PC-3 (cell line): ENCODE results near the gene REEP1.

Source experiments
- EZH2 ChIP-seq: fragments of 300-600 bp; sonication (generic); IDR thresholded peaks from one replicate; pipeline ENCODE4 v1.6.1; 2017; ENCODE audit warnings: antibody characterized with exemption, mild to moderate bottlenecking, low read length; ENCODE audit not compliant: unreplicated experiment
- EZH2phosphoT487 ChIP-seq: fragments of 300-600 bp; sonication (generic); IDR thresholded peaks from 2 replicates; pipeline ENCODE4 v1.6.1; 2018; ENCODE audit warnings: mild to moderate bottlenecking, antibody characterized with exemption, low read length, borderline replicate concordance
- TF ChIP-seq, protein P1 (sequence below): fragments of 300-600 bp; sonication (generic); conservative IDR thresholded peaks from 2 replicates; pipeline ENCODE4 v1.5.1; 2017; ENCODE audit warnings: antibody characterized with exemption, low read depth, mild to moderate bottlenecking, low read length

DNA sequence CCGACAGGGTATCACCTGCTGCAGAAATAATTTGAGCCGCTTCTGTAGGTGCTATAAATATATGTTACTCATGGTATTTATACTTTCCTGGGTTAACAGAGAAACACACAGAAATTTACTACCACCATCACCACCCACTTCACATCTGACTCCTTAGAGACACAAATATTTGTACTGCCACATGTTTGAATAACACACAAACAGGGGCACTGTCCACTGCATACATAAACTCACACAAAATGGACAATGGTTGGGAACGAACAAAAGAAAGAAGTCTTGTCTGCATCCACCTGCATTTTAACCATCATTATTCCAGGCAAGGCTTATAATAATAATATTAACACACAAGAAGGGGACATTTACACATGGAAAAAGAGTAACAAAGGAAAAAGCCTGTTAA, 166.1 kb downstream of the REEP1 start:
- TF ChIP-seq, protein P1, sequence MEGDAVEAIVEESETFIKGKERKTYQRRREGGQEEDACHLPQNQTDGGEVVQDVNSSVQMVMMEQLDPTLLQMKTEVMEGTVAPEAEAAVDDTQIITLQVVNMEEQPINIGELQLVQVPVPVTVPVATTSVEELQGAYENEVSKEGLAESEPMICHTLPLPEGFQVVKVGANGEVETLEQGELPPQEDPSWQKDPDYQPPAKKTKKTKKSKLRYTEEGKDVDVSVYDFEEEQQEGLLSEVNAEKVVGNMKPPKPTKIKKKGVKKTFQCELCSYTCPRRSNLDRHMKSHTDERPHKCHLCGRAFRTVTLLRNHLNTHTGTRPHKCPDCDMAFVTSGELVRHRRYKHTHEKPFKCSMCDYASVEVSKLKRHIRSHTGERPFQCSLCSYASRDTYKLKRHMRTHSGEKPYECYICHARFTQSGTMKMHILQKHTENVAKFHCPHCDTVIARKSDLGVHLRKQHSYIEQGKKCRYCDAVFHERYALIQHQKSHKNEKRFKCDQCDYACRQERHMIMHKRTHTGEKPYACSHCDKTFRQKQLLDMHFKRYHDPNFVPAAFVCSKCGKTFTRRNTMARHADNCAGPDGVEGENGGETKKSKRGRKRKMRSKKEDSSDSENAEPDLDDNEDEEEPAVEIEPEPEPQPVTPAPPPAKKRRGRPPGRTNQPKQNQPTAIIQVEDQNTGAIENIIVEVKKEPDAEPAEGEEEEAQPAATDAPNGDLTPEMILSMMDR, result no peak
- TF ChIP-seq EZH2 (no peak), EZH2phosphoT487 (no peak)
